HT-29 (cell line): ENCODE results near the gene PDE9A. TPM values are rescaled to one million over a fixed set of nuclear protein-coding genes. Genes with fewer than 3 reads are reported as not detected.
"Not testable (repeated sequence)": the region's sequence is repeated elsewhere in the genome, so short reads cannot be mapped to it uniquely, and the experiment has no call there.

Experiments
- DNase-seq: peaks from one replicate; pipeline ENCODE4 v3.0.0-alpha.2; 2015; ENCODE audit warnings: low spot score
- total RNA-seq: library from RNA; depleted of rRNA; stranded (reverse); fragments of >200 nt; shearing (Covaris generic); gene quantifications from 2 replicates; pipeline ENCODE4 v1.2.3, GENCODE V29; 2014

The PDE9A gene
- total RNA-seq, 1 experiment from 2014 or later = 8.4 TPM

- DNase-seq = no peak
These were observed 51.9 kb downstream of the PDE9A start for GRCh38 chr21:42705346-42705745.

- no peak for DNase-seq
These were observed 52.4 kb downstream of the PDE9A start for GRCh38 chr21:42705746-42706374.

GRCh38 chr21:42706765-42707164 is 53.3 kb downstream of the PDE9A start:
- no peak for DNase-seq

GRCh38 chr21:42707207-42707830 is 53.9 kb downstream of the PDE9A start:
- no peak for DNase-seq

- no peak for DNase-seq
These were observed 54.7 kb downstream of the PDE9A start for GRCh38 chr21:42708107-42708506.

- DNase-seq = not testable (repeated sequence)
These were observed 55.5 kb downstream of the PDE9A start for GRCh38 chr21:42708916-42709315.

GRCh38 chr21:42711667-42712066 is 58.2 kb downstream of the PDE9A start:
- no peak for DNase-seq

GRCh38 chr21:42715427-42715826 is 62.0 kb downstream of the PDE9A start:
- DNase-seq = not testable (repeated sequence)

GRCh38 chr21:42716074-42716473 is 62.7 kb downstream of the PDE9A start:
- no peak for DNase-seq

GRCh38 chr21:42720484-42720883 is 67.1 kb downstream of the PDE9A start:
- not testable (repeated sequence) for DNase-seq

GRCh38 chr21:42721341-42721824 is 68.0 kb downstream of the PDE9A start:
- DNase-seq = peak; percentile 19

- no peak for DNase-seq
These were observed 68.7 kb downstream of the PDE9A start for GRCh38 chr21:42722153-42722552.

GRCh38 chr21:42722808-42723473 is 69.5 kb downstream of the PDE9A start:
- no peak for DNase-seq

- DNase-seq = peak; percentile 82
These were observed 71.0 kb downstream of the PDE9A start for GRCh38 chr21:42724226-42724920.

GRCh38 chr21:42725416-42725930 is 72.1 kb downstream of the PDE9A start:
- DNase-seq = no peak

GRCh38 chr21:42731264-42732032 is 78.0 kb downstream of the PDE9A start:
- DNase-seq = peak; percentile 79

- DNase-seq = no peak
These were observed 78.6 kb downstream of the PDE9A start for GRCh38 chr21:42732033-42732410.

- DNase-seq = no peak
These were observed 79.7 kb downstream of the PDE9A start for GRCh38 chr21:42733037-42733627.

- DNase-seq = no peak
These were observed 80.5 kb downstream of the PDE9A start for GRCh38 chr21:42733874-42734273.

GRCh38 chr21:42734323-42734971 is 81.0 kb downstream of the PDE9A start:
- peak; percentile 65 for DNase-seq
